ENCODE results near the gene NLGN3. TPM values are rescaled to one million over a fixed set of nuclear protein-coding genes. Genes with fewer than 3 reads are reported as not detected.

The NLGN3 gene
- polyA plus RNA-seq, 3 donors: 0.05 to 0.80 TPM; not detected in 1

- Histone ChIP-seq H3K9ac (ENCODE audit: insufficient read depth, low read length, poor library complexity, severe bottlenecking) (no peak overlapping the region), H2AFZ (ENCODE audit: insufficient read depth, low read depth, low read length, poor library complexity, severe bottlenecking) (no peak overlapping the region), H3K4me3 (replicated peaks in 1 of 3; ENCODE audit: low read depth in 2 of 3, low read length in 3 of 3) (no peak overlapping the region), H3K27me3 (ENCODE audit: control insufficient read depth in 2 of 2, insufficient read depth in 2 of 2, low read length in 2 of 2) (no peaks in the 10 kb centered on the region), H3K27ac (ENCODE audit: low read depth in 1 of 2, low read length in 2 of 2) (no peak overlapping the region), H3K36me3 (replicated peaks in 1 of 2; ENCODE audit: control insufficient read depth in 1 of 2, insufficient read depth in 2 of 2, low read length in 2 of 2) (peaks cover 2 to 15% of the 10 kb centered on the region in 2 donors), H3K9me3 (replicated peaks in 1 of 2; ENCODE audit: control insufficient read depth in 1 of 2, insufficient read depth in 1 of 2, low read length in 2 of 2) (no peaks in the 10 kb centered on the region), H3K4me1 (ENCODE audit: control insufficient read depth in 1 of 2, insufficient read depth in 2 of 2, low read length in 2 of 2) (peaks cover 18 to 20% of the 10 kb centered on the region in 2 donors), H3K4me2 (replicated peaks; ENCODE audit: extremely low read depth, low read length, poor library complexity, severe bottlenecking) (no peak overlapping the region), H4K20me1 (ENCODE audit: insufficient read depth, low read length) (no peaks in the 10 kb centered on the region), H3K79me2 (ENCODE audit: insufficient read depth, low read length) (peaks cover 19% of the 10 kb centered on the region)
- peaks cover 16 to 25% of the 10 kb centered on the region in 2 donors for H3K36me3 Mint-ChIP-seq
- DNase-seq: no peak
- H3K9me3 Mint-ChIP-seq: peaks cover 0 to 6% (median 0%) of the 10 kb centered on the region in 7 donors
- TF ChIP-seq CTCF (IDR thresholded peaks at IDR 0.05): no peak
- H3K4me1 Mint-ChIP-seq: peaks cover 34% of the 10 kb centered on the region
- intact Hi-C loops (cut with micrococcal nuclease): no loop called here
- H3K27me3 Mint-ChIP-seq (ENCODE audit: low read depth in 3 of 3): peaks cover 0 to 16% (median 0%) of the 10 kb centered on the region in 3 donors
- no peak overlapping the region for H3K4me3 Mint-ChIP-seq
- H3K27ac Mint-ChIP-seq: peak overlapping the region in 1 of 7 donors; percentile 35
- WGBS (ENCODE audit: insufficient coverage): no CpG with 5 or more reads among the region's 8 CpGs
Measured at GRCh38 chrX:71168134-71168533, 23.5 kb downstream of the NLGN3 start.

- Mint-ChIP-seq H3K27ac (peak overlapping the region in 1 of 7 donors; percentile 43), H3K4me1 (peaks cover 43% of the 10 kb centered on the region), H3K9me3 (peaks cover 0 to 6% (median 0%) of the 10 kb centered on the region in 7 donors), H3K36me3 (peaks cover 23 to 24% of the 10 kb centered on the region in 2 donors), H3K4me3 (no peak overlapping the region), H3K27me3 (ENCODE audit: low read depth in 3 of 3) (peaks cover 0 to 16% (median 0%) of the 10 kb centered on the region in 3 donors)
- H3K4me3 ChIP-seq (replicated peaks in 1 of 3; ENCODE audit: low read depth in 2 of 3, low read length in 3 of 3): no peak overlapping the region
- no peak overlapping the region for H3K27ac ChIP-seq (ENCODE audit: low read depth in 1 of 2, low read length in 2 of 2)
- H3K4me2 ChIP-seq (replicated peaks; ENCODE audit: extremely low read depth, low read length, poor library complexity, severe bottlenecking): no peak overlapping the region
- H2AFZ ChIP-seq (ENCODE audit: insufficient read depth, low read depth, low read length, poor library complexity, severe bottlenecking): no peak overlapping the region
- no peaks in the 10 kb centered on the region for H3K27me3 ChIP-seq (ENCODE audit: control insufficient read depth in 2 of 2, insufficient read depth in 2 of 2, low read length in 2 of 2)
- no peak for TF ChIP-seq CTCF (IDR thresholded peaks at IDR 0.05)
- intact Hi-C loops (cut with micrococcal nuclease): no loop called here
- WGBS (ENCODE audit: insufficient coverage): 94% methylated on average over 16 of the region's 22 CpGs
- H3K36me3 ChIP-seq (replicated peaks in 1 of 2; ENCODE audit: control insufficient read depth in 1 of 2, insufficient read depth in 2 of 2, low read length in 2 of 2): peaks cover 5 to 18% of the 10 kb centered on the region in 2 donors
- peaks cover 18 to 23% of the 10 kb centered on the region in 2 donors for H3K4me1 ChIP-seq (ENCODE audit: control insufficient read depth in 1 of 2, insufficient read depth in 2 of 2, low read length in 2 of 2)
- DNase-seq: no peak
- no peaks in the 10 kb centered on the region for H4K20me1 ChIP-seq (ENCODE audit: insufficient read depth, low read length)
- H3K9me3 ChIP-seq (replicated peaks in 1 of 2; ENCODE audit: control insufficient read depth in 1 of 2, insufficient read depth in 1 of 2, low read length in 2 of 2): no peaks in the 10 kb centered on the region
- H3K9ac ChIP-seq (ENCODE audit: insufficient read depth, low read length, poor library complexity, severe bottlenecking): no peak overlapping the region
- peaks cover 19% of the 10 kb centered on the region for H3K79me2 ChIP-seq (ENCODE audit: insufficient read depth, low read length)
Measured at GRCh38 chrX:71169586-71169985, 24.9 kb downstream of the NLGN3 start.
